ENCODE data around the gene PPP1R36. TPM values are rescaled to one million over a fixed set of nuclear protein-coding genes. Genes with fewer than 3 reads are reported as not detected.
A peak's percentile ranks its signal among the peaks of the same experiment; 100 is the strongest.

PPP1R36 gene
- total and polyA plus RNA-seq, 2 of the 13 experiments (the other 11 are each of a cell fraction or from before 2014, with no cell fraction given), result 0.11 to 0.17 TPM

DNA sequence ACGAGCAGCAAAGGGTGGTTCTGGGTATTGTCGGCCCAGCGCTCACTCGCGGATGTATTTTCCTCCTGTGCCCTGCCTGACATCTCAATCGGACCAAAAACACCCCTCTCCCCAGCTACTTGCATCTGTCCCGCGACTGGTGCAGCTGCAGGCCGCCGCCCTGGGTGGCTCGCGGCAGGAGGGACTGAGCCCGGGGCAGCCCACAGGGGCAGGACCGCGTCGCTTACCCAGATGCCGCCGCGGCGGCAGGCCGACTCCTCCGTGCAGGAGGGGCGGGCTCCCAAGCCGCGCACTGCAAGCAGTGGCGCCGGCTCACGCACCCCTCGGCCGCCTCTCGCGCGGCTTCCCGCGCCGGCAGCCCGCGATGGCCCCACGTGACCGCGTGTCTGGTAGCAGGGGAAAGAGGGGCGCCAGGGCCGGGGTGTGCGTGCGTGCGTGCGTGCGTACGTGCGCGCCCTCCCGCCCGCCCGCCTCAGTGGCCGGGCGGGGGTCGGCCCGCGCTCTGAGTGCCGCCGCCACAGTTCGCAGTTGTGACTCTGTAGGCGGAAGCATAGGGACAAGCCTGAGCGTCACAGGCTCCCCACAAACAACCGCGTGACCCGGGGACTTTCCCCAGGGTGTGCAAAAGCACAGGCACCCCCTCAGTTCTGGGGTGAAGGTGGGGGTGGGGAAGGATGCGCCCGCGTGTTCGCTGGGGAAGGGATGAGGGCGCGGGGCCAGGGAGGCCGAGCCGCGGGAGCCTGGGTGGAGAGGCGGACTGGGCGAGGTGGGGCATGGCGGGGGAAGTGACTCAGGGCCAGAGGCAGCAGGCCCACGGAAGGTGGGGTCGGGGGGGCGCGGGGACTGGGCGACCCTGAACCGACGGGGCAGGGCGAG is 46.1 kb upstream of the PPP1R36 start, which contains the start of gene ZBTB25 (continued):
- TF ChIP-seq RARA (CRISPR knock-in tag; IDR thresholded peaks at IDR 0.05) (no peak), ZBTB38 (CRISPR knock-in tag; IDR thresholded peaks at IDR 0.05) (peak; percentile 8), ZNF703 (CRISPR knock-in tag; IDR thresholded peaks at IDR 0.05; ENCODE audit: borderline replicate concordance) (peak; percentile 91; the same call in 1 of the 2 replicates), ZNF747 (CRISPR knock-in tag; IDR thresholded peaks at IDR 0.05; ENCODE audit: borderline replicate concordance) (0 out of 2 replicates have a peak, but pooled peaks have one; percentile 44), TOE1 (CRISPR knock-in tag; IDR thresholded peaks at IDR 0.05) (no peak), CHCHD3 (CRISPR knock-in tag; IDR thresholded peaks at IDR 0.05) (no peak), ZMYM3 (CRISPR knock-in tag; IDR thresholded peaks at IDR 0.05) (no peak), KDM5A (IDR thresholded peaks at IDR 0.05; ENCODE audit: borderline replicate concordance, low read length) (peak; percentile 25; the same call in 1 of the 2 replicates), PHF21A (CRISPR knock-in tag; IDR thresholded peaks at IDR 0.05) (peak; percentile 80), HNRNPK (IDR thresholded peaks at IDR 0.05; ENCODE audit: low read depth, low read length, poor library complexity, severe bottlenecking) (peak; percentile 68), RXRB (CRISPR knock-in tag; IDR thresholded peaks at IDR 0.05; ENCODE audit: borderline replicate concordance) (0 out of 2 replicates have a peak, but pooled peaks have one; percentile 9), HOXA3 (CRISPR knock-in tag; IDR thresholded peaks at IDR 0.05) (peak; percentile 85), ZNF124 (CRISPR knock-in tag; IDR thresholded peaks at IDR 0.05) (no peak), TRAFD1 (CRISPR knock-in tag; IDR thresholded peaks at IDR 0.05; ENCODE audit: borderline replicate concordance) (no peak), ZNF841 (CRISPR knock-in tag; IDR thresholded peaks at IDR 0.05; ENCODE audit: borderline replicate concordance) (0 out of 2 replicates have a peak, but pooled peaks have one; percentile 60), SALL1 (CRISPR knock-in tag; IDR thresholded peaks at IDR 0.05) (peak; percentile 88), ZNF430 (CRISPR knock-in tag; IDR thresholded peaks at IDR 0.05) (0 out of 2 replicates have a peak, but pooled peaks have one; percentile 22), ZSCAN20 (CRISPR knock-in tag; IDR thresholded peaks at IDR 0.05; ENCODE audit: borderline replicate concordance) (peak; percentile 76)
- TF ChIP-seq, protein P1, sequence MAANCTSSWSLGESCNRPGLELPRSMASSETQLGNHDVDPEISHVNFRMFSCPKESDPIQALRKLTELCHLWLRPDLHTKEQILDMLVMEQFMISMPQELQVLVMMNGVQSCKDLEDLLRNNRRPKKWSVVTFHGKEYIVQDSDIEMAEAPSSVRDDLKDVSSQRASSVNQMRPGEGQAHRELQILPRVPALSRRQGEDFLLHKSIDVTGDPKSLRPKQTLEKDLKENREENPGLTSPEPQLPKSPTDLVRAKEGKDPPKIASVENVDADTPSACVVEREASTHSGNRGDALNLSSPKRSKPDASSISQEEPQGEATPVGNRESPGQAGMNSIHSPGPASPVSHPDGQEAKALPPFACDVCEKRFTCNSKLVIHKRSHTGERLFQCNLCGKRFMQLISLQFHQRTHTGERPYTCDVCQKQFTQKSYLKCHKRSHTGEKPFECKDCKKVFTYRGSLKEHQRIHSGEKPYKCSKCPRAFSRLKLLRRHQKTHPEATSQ (CRISPR knock-in tag; IDR thresholded peaks at IDR 0.05; ENCODE audit: borderline replicate concordance), result no peak
- TF ChIP-seq, protein P2, sequence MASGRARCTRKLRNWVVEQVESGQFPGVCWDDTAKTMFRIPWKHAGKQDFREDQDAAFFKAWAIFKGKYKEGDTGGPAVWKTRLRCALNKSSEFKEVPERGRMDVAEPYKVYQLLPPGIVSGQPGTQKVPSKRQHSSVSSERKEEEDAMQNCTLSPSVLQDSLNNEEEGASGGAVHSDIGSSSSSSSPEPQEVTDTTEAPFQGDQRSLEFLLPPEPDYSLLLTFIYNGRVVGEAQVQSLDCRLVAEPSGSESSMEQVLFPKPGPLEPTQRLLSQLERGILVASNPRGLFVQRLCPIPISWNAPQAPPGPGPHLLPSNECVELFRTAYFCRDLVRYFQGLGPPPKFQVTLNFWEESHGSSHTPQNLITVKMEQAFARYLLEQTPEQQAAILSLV (CRISPR knock-in tag; IDR thresholded peaks at IDR 0.05; ENCODE audit: borderline replicate concordance), result peak; percentile 93; the same call in 1 of the 2 replicates
- TF ChIP-seq, protein P3, sequence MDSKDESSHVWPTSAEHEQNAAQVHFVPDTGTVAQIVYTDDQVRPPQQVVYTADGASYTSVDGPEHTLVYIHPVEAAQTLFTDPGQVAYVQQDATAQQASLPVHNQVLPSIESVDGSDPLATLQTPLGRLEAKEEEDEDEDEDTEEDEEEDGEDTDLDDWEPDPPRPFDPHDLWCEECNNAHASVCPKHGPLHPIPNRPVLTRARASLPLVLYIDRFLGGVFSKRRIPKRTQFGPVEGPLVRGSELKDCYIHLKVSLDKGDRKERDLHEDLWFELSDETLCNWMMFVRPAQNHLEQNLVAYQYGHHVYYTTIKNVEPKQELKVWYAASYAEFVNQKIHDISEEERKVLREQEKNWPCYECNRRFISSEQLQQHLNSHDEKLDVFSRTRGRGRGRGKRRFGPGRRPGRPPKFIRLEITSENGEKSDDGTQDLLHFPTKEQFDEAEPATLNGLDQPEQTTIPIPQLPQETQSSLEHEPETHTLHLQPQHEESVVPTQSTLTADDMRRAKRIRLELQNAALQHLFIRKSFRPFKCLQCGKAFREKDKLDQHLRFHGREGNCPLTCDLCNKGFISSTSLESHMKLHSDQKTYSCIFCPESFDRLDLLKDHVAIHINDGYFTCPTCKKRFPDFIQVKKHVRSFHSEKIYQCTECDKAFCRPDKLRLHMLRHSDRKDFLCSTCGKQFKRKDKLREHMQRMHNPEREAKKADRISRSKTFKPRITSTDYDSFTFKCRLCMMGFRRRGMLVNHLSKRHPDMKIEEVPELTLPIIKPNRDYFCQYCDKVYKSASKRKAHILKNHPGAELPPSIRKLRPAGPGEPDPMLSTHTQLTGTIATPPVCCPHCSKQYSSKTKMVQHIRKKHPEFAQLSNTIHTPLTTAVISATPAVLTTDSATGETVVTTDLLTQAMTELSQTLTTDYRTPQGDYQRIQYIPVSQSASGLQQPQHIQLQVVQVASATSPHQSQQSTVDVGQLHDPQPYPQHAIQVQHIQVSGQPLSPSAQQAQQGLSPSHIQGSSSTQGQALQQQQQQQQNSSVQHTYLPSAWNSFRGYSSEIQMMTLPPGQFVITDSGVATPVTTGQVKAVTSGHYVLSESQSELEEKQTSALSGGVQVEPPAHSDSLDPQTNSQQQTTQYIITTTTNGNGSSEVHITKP (CRISPR knock-in tag; IDR thresholded peaks at IDR 0.05; ENCODE audit: low read depth), result no peak

Measured in HepG2 (cell line).